Hematopoietic multipotent progenitor cell (in vitro differentiated cells): Measurements from ENCODE around the gene NPHP4. TPM values are rescaled to one million over a fixed set of nuclear protein-coding genes. Genes with fewer than 3 reads are reported as not detected.

ENCODE experiments used
- DNase-seq, 3 donors: peaks; one replicate each; pipeline ENCODE4 v3.0.0-alpha.2; 2011 to 2015; ENCODE audit warnings: low read depth in 2 of 3, low spot score in 2 of 3
- total RNA-seq: library from RNA; depleted of rRNA; stranded (reverse); fragments of >200 nt; gene quantifications from one replicate; pipeline ENCODE4 v1.2.3, GENCODE V29; 2012

Gene NPHP4
- total RNA-seq, 1 donor, result 9.7 TPM

- DNase-seq, result no peak
Observed at GRCh38 chr1:5916572-5917280, 75.5 kb downstream of the NPHP4 start.

DNA sequence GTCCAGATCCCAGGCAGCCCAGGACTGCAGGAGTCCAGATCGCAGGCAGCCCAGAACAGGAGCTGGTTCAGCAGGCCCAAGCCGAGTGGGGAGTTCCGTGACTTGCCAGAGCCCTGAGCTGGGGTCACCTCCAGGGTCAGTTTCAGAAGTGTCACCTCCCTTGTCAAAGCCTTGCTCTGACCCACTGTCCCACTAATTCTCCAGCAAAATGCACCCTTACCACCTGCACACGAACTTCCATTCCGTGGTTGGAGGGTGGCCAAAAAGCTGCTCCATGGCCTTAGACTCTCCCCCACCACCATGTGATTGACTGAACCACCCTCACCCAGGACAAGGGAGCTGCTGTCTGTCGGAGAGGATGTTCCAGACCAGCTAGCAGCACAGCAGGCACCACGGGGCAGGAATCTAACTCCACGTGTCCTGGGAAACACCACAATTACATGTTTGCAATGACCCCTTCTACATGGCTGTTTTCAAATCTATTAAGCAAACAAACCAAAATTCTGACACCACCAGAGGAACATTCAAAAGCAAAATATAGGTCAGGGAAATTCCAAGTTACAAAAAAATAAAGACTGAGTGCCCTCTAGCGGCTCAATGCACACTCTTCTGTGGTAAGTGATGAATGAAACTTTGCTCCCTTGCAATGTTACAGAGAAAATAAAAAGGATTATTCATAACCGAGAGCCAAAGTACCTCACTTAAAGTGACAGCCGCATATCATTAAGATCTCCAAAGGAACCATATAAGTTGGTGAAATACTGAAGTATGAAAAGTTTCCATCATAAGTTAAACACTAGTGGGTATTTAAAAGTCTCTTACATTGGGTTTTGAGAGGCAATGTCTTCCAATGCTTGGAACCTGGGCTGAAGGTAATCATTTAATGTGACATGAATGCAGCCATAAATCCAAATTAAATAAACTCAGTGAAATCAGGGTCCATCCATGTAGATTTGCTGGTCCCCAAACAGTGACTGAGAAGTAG lies 76.3 kb downstream of the NPHP4 start:
- DNase-seq, result peak in 2 of 3 donors; percentile 20 to 52

DNA sequence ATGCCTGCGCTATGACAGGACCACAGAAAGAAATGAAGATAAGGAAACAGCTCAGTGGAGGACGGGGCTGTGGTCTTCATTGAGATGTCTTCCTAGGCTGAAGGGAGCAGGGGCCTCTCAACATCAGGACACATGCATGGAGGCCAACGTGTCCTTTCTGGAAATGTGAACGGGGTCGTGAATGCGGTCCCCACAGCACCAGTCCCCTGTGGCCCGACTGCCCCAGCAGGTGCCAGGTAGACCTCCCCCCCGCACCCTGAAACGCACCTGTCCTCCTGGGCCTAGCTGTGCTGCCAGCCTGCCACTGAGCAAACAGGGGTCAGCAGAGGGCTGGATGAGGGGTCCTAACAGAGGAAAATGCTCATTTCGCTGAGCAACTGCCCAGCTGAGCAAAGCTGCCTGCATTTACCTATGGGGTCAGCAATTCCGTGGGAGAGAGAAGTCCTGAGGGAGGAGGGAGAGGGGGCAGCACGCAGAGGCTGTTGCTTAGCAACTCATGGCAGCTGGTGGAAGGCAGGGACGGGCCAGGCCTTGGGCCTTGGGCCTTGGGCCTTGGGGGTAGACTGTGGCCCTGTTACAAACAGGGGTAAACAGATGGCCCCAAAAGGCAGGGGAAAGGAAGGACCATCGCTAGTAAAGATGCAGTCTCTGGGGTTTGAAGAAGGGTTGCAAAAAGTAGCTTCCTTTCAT lies 77.4 kb downstream of the NPHP4 start:
- DNase-seq, result no peak

DNA sequence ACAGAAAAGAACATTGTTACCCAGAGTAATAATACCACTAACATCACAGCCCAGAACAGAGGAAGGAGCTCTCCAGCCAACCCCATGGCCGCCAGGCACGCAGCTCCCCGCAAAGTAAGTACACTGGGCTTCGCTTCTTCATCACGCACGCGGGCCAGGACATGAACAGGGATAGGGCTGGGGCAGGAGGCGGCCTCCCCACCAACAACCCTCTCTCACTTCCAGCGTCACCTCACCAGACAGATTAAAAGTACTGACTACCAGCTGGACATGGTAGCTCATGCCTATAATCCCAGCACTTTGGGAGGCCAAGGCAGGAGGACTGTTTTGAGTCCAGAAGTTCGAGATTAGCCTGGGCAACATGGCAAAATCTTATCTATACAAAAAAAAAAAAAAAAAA lies 78.3 kb downstream of the NPHP4 start:
- DNase-seq, result no peak

DNA sequence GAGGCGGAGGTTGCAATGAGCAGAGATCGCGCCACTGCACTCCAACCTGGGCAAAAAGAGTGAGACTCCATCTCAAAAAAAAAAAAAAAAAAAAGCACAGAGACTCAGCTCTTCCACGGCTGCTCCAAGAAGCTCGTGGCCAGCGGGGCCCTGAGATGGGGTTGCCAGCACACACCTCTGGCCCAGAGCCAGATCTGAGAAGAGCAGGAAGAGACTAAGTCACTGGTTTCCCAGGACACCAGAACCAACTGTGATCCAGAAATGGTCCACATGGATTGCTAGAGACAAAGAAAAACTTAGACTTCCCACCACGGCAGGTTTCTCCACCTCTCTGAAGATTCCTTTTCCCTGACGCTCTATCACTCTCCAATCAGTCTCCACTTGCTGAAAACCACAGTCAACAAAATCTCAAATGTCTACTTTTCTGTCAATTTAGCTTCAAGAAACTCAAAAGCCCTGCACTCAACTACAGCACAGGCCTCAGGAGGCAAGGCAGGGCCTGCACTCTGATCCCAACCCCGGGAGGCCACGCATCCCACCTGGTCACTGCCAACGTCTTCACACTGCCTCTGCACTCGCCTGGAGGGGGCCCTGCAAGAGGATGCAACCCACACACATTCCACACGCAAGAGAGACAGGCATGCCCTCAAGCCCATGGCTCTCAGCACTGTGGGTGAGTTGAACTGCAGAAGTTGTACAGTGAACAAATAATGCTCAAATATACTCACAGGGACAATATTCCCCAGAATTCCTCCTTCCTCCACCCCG lies 79.0 kb downstream of the NPHP4 start:
- no peak for DNase-seq

DNA sequence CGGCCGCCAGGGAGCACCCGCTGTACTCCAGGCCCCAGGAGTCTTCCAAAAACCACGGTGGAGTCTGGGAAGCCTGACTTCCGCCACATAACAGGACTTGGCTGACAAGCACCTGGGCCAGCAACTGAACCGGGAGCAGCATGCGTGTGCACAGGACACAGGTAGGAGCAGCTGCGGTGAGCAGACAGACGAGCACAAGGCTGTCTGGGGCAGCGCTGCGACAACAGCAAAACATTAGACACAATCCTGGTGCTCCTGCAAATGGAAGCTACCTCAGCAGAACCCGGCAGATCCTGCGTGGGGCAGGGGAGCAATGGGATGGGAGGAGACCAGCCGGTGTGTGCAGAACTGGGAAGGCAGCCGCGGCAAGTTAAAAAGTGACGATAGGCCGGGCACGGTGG lies 80.4 kb downstream of the NPHP4 start:
- no peak for DNase-seq

- DNase-seq, result no peak
Observed at GRCh38 chr1:5911157-5911556, 81.1 kb downstream of the NPHP4 start.

GRCh38 chr1:5910666-5911065 lies 81.6 kb downstream of the NPHP4 start:
- DNase-seq, result no peak

DNA sequence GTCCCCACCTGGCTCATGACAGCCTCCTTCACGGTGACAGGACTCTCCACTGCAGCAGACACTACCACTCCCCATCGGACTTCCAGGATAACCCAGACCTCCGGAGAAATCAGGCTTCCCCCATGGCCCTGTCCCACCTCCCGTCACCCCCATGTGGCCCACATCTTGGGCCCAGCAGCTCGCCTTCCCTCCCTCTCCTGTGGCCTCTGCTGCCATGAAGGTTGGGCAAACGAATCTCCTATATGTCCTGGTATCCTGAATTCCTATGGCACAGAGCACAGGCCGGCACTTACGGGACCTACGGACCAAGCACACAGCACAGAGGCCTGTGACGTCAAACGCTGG lies 82.0 kb downstream of the NPHP4 start:
- DNase-seq, result no peak

DNA sequence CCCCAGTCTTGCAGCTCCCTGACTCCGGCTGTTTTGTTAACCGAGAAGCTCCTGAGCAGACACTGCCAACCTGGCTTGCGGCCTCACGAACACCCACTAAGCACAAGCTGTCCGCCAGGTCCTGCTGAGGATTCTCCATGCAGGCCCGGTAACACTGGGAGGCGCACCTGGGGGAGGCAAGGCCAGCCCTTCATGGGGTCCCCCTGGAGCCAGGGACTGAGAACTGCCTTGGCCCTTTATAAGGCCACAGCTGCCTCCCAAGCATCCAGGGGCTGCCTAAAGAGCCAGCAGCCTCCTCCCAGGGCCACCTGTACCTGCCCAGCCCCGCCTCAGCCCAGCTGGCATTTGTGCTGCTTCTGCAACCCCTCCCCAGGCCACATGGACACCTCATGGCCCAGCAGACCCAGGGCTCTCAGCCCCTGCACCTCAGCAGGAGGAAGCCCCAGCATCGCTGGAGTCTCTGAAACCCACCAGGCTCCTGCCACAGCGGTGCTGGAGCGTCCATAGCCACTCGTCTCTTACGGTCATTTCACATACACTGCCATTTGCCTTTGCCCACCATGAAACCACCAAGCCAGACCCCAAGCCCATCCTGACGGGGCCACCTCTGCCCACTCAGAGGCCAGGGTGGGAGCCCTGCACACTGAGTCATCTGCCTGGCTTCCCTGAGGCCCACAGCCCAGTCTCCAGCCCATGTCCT lies 82.5 kb downstream of the NPHP4 start:
- DNase-seq, result no peak

DNA sequence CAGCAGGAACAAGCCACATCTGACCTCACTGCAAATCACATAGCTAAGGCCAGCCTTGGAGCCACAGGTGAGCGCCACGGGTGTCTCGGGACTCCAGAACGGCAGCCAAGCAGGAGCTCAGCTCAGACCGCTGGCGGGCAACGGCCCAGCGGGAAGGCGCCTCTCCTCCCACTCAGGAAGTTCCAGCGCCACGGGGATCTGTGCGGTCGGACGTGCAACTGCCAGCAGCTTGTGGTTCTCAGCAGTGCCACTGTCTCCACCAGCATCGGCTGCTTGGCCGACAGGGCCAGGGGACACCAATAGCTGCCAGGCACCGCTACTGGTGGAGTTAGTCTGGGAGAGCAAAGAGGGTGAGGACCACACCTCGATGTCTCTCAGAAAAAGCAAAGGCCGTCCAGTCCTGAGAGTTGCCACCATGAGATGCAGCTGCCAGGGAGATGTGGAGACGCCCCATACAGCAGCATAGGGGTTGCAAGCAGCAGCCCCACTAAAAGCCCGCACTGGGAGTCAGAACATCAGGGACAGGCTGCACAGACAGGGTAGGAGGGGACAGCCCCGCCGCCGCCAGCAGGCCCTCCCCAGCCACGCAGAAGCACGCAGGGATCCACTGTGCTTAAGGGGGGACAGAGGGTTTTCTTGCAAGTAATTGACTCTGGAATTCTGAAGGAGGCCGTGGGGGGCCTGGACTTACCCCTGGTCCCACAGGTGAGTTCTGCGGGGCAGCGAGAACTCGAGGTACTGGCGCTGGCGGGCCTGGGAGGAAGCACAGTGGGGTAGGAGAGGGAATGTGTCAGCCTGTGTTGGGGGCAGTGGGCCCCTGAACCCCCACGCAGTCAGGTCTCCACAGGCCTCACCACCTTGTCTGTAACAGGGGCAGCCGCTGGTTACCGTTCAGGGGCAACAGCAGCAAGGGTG lies 83.5 kb downstream of the NPHP4 start:
- no peak for DNase-seq

- no peak for DNase-seq
Observed at GRCh38 chr1:5907966-5908365, 84.3 kb downstream of the NPHP4 start.

- no peak for DNase-seq
Observed at GRCh38 chr1:5907386-5907785, 84.8 kb downstream of the NPHP4 start.

- no peak for DNase-seq
Observed at GRCh38 chr1:5906966-5907365, 85.3 kb downstream of the NPHP4 start.

DNA sequence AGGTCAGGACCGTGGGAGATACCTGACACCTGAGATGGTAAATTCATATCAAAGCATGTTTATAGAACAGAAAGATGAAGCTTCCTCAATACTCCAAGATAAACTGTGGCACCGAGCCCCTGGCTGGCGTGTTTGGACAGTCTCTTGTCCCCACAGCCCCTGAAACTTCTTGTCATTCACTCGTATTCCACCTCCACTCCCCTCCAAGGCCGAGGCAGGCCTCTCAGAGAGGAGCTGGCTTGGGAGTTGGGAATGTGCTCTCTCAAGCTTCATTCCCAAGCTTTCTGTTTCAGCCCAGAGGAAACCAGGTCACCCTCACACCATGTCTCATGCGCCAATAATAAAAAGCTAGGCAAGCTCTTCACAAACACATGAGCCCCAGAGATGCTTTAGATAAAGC lies 86.1 kb downstream of the NPHP4 start:
- DNase-seq, result no peak

GRCh38 chr1:5905436-5905835 lies 86.8 kb downstream of the NPHP4 start:
- DNase-seq, result no peak

- DNase-seq, result no peak
Observed at GRCh38 chr1:5904551-5904950, 87.7 kb downstream of the NPHP4 start.

DNA sequence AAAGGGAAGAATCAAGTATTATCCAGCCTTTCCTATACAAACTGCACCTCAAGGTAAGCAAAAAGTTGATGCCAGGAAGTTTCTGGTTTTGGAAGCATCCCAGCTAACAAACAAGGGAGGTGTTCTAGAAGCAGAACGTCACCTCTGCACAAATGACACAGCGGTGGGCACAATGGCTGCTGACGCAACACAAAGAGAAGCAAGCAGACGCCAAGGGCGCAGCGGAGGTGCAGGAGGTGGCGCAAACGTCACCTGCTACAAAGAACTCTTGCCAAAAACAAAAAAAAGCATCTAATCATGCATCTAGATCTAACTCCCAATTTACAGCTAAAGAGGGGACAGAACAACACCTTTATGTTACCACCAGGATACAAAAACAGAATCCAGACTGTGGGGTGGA lies 88.5 kb downstream of the NPHP4 start:
- no peak for DNase-seq

DNA sequence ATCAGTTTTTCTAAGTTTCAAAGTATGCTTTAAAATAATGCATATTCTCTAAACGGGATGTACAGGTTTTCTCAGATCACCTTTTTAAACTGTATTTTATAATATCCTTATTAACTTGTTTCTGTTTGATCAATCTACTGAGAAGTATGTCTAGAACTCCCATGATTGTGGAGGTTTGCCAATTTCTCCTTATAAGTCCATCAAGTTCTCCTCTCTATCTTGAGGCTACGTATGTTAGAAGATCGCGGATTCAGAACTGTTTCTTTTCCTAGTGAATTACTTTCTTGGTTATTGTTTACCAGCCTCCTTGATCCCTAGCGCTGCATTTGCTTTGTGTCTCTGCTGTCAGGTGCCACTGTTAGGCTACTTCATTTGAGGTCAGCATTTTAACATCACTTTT lies 89.2 kb downstream of the NPHP4 start:
- no peak for DNase-seq
